DOHH2 (cell line): ENCODE results near the gene HOXA6.

Experiments
- EZH2phosphoT487 ChIP-seq: fragments of 200-600 bp; sonication (generic); IDR thresholded peaks from 2 replicates; pipeline ENCODE4 v1.6.1; 2017; ENCODE audit warnings: borderline replicate concordance, mild to moderate bottlenecking, antibody characterized with exemption, low read length, moderate library complexity, mixed read lengths
- TF ChIP-seq, protein P1 (sequence below): fragments of 200-600 bp; sonication (generic); IDR thresholded peaks from one replicate; pipeline ENCODE4 v1.5.1; 2014; ENCODE audit warnings: antibody characterized with exemption, mild to moderate bottlenecking, low read depth, low read length; ENCODE audit not compliant: poor library complexity, severe bottlenecking

DNA sequence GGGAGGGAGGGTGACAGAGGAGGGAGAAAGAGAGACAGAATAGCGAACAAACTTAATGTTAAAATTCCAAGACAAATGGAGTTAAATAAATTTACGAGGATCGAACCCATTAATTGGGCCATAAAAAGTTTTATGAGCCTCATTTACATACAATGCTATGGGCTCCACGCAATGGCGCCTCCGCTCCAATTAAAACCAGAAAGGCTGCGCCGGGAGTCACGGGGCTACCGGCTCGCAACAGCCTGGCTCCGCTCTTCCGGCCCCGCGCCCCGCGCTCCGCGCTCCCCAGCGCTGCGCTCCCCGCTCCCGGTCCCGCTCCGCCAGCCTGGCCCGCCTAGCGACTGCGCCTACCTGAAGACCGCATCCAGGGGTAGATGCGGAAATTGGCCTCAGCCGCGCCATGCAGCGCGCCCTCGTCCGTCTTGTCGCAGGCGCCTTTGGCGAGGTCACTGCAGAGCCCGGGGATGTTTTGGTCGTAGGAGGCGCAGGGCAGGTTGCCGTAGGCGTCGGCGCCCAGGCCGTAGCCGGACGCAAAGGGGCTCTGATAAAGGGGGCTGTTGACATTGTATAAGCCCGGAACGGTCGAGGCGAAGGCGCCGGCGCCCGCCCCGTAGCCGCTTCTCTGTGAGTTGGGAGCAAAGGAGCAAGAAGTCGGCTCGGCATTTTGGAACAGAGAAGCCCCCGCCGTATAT is 8.4 kb upstream of the HOXA6 start:
- TF ChIP-seq, protein P1, sequence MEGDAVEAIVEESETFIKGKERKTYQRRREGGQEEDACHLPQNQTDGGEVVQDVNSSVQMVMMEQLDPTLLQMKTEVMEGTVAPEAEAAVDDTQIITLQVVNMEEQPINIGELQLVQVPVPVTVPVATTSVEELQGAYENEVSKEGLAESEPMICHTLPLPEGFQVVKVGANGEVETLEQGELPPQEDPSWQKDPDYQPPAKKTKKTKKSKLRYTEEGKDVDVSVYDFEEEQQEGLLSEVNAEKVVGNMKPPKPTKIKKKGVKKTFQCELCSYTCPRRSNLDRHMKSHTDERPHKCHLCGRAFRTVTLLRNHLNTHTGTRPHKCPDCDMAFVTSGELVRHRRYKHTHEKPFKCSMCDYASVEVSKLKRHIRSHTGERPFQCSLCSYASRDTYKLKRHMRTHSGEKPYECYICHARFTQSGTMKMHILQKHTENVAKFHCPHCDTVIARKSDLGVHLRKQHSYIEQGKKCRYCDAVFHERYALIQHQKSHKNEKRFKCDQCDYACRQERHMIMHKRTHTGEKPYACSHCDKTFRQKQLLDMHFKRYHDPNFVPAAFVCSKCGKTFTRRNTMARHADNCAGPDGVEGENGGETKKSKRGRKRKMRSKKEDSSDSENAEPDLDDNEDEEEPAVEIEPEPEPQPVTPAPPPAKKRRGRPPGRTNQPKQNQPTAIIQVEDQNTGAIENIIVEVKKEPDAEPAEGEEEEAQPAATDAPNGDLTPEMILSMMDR, result no peak
- TF ChIP-seq EZH2phosphoT487, result no peak
